GM12891 (cell line): ENCODE results near the gene GPR62.

Source experiments
- PAX5 ChIP-seq: IDR thresholded peaks from 2 replicates; pipeline ENCODE4 v1.6.1; 2011; ENCODE audit warnings: low read length, moderate library complexity, mild to moderate bottlenecking; ENCODE audit not compliant: insufficient read depth, severe bottlenecking
- POLR2A ChIP-seq: IDR thresholded peaks from 2 replicates; pipeline ENCODE4 v1.6.1; 2011; ENCODE audit warnings: low read depth, low read length, control low read depth
- POLR2AphosphoS5 ChIP-seq: IDR thresholded peaks from 2 replicates; pipeline ENCODE4 v1.6.1; 2011; ENCODE audit warnings: low read depth, low read length, control low read depth
- POU2F2 ChIP-seq: IDR thresholded peaks from 2 replicates; pipeline ENCODE4 v1.6.1; 2011; ENCODE audit warnings: low read depth, mild to moderate bottlenecking, control low read depth, low read length, moderate library complexity
- SPI1 ChIP-seq: IDR thresholded peaks from 2 replicates; pipeline ENCODE4 v1.6.1; 2011; ENCODE audit warnings: low read depth, low read length, control low read depth
- TAF1 ChIP-seq: IDR thresholded peaks from 2 replicates; pipeline ENCODE4 v1.6.1; 2011; ENCODE audit warnings: low read depth, low read length, control low read depth

- TF ChIP-seq POLR2A (no peak), POLR2AphosphoS5 (no peak), TAF1 (no peak), SPI1 (no peak), PAX5 (no peak), POU2F2 (no peak)
These were observed 17.4 kb upstream of the GPR62 start for GRCh38 chr3:51937611-51938450.
